Vagina (tissue), 2 donors: ENCODE measurements around the gene TJP1. TPM values are rescaled to one million over a fixed set of nuclear protein-coding genes. Genes with fewer than 3 reads are reported as not detected.
"Not testable (repeated sequence)": the region's sequence is repeated elsewhere in the genome, so short reads cannot be mapped to it uniquely, and the experiment has no call there.

Source experiments
- DNase-seq, 2 donors: peaks; one replicate each; pipeline ENCODE4 v3.0.0-alpha.2; 2017; ENCODE audit errors: extremely low spot score in 2 of 2
- H3K27ac ChIP-seq: fragments of 200-600 bp; sonication (generic); one replicate; pipeline ENCODE4 v1.5.1; 2019
- H3K27me3 ChIP-seq: fragments of 200-600 bp; sonication (generic); one replicate; pipeline ENCODE4 v1.5.1; 2019
- H3K36me3 ChIP-seq, 2 donors: fragments of 200-600 bp; sonication (generic); one replicate each; pipeline ENCODE4 v1.5.1; 2017 to 2019
- H3K4me1 ChIP-seq: fragments of 200-600 bp; sonication (generic); one replicate; pipeline ENCODE4 v1.5.1; 2019
- H3K4me3 ChIP-seq, 2 donors: fragments of 200-600 bp; sonication (generic); 1 replicate in 1 of 2; 2 replicates in 1 of 2; pipeline ENCODE4 v1.5.1; 2016 to 2019
- H3K9me3 ChIP-seq: fragments of 200-600 bp; sonication (generic); one replicate; pipeline ENCODE4 v1.5.1; 2019
- POLR2A ChIP-seq, 2 donors: fragments of 450-650 bp; IDR thresholded peaks; one replicate each; pipeline ENCODE4 v1.6.1; 2017; ENCODE audit warnings: antibody characterized with exemption in 2 of 2, mild to moderate bottlenecking in 2 of 2, moderate library complexity in 2 of 2
- POLR2AphosphoS5 ChIP-seq, 2 donors: sonication (generic); formaldehyde crosslinking; IDR thresholded peaks; one replicate each; pipeline ENCODE4 v1.9.0; 2017; ENCODE audit warnings: antibody characterized with exemption in 2 of 2, mild to moderate bottlenecking in 2 of 2, low read depth in 1 of 2; ENCODE audit not compliant: insufficient read depth in 1 of 2
- intact Hi-C: fragments of 100-400 bp; cut with DNase I; formaldehyde crosslinking; loops from one replicate; pipeline ENCODE4 v1.15.1; 2023
- total RNA-seq: library from RNA; depleted of rRNA; stranded (reverse); fragments of >200 nt; gene quantifications from one replicate; pipeline ENCODE4 v1.2.3, GENCODE V29; 2016
- TF ChIP-seq, protein P1 (sequence below), 3 experiments: fragments of 450-650 bp in 2 of 3; fragments of 200-600 bp in 1 of 3; sonication (generic) in 1 of 3; IDR thresholded peaks; one replicate each; pipeline ENCODE4 v1.5.1; 2017 to 2019; ENCODE audit warnings: antibody characterized with exemption in 3 of 3, mild to moderate bottlenecking in 2 of 3, moderate library complexity in 2 of 3

The TJP1 gene
- total RNA-seq, 1 donor from 2014 or later: 110 TPM

DNA sequence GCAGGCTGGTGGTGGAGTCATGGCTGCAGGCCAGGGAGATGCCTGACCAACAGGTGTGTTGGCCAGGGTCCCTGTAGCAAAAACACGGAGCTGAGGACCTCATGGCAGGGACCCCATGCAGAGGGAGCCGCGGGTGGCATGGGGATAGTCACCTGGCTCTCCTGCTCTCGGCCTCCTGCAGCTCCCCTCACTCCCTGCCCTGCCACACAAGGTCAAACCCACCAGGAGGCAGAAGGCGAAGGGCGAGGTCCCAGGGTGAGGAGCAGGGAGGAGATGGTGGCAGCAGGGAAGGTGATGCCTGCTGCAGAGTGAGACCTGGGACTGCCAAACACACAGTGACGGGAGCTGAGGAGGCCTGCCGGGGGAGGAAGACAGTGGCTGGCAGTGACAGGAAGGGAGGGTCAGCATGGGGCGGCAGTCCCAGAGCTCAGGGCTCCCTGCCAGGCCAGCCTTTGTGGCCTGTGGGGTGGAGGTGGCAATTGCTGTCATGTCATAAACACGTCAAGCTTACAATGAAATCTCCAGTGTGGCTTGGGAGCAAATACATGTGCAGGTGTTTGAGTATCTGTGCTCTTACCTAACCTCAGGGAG is 144.3 kb downstream of the TJP1 start:
- Histone ChIP-seq H3K9me3 (no peaks in the 10 kb centered on the region), H3K36me3 (no peaks in the 10 kb centered on the region), H3K27me3 (no peaks in the 10 kb centered on the region), H3K4me3 (no peak overlapping the region), H3K27ac (no peak overlapping the region), H3K4me1 (peaks cover 20% of the 10 kb centered on the region)
- DNase-seq: peak in 1 of 2 donors; percentile 79
- intact Hi-C loops: no loop called here
- TF ChIP-seq POLR2AphosphoS5 (IDR thresholded peaks at IDR 0.05; ENCODE audit: insufficient read depth in 1 of 2, low read depth in 1 of 2): no peak
- TF ChIP-seq, protein P1, sequence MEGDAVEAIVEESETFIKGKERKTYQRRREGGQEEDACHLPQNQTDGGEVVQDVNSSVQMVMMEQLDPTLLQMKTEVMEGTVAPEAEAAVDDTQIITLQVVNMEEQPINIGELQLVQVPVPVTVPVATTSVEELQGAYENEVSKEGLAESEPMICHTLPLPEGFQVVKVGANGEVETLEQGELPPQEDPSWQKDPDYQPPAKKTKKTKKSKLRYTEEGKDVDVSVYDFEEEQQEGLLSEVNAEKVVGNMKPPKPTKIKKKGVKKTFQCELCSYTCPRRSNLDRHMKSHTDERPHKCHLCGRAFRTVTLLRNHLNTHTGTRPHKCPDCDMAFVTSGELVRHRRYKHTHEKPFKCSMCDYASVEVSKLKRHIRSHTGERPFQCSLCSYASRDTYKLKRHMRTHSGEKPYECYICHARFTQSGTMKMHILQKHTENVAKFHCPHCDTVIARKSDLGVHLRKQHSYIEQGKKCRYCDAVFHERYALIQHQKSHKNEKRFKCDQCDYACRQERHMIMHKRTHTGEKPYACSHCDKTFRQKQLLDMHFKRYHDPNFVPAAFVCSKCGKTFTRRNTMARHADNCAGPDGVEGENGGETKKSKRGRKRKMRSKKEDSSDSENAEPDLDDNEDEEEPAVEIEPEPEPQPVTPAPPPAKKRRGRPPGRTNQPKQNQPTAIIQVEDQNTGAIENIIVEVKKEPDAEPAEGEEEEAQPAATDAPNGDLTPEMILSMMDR (IDR thresholded peaks at IDR 0.05): no peak
- TF ChIP-seq POLR2A (IDR thresholded peaks at IDR 0.05): no peak

DNA sequence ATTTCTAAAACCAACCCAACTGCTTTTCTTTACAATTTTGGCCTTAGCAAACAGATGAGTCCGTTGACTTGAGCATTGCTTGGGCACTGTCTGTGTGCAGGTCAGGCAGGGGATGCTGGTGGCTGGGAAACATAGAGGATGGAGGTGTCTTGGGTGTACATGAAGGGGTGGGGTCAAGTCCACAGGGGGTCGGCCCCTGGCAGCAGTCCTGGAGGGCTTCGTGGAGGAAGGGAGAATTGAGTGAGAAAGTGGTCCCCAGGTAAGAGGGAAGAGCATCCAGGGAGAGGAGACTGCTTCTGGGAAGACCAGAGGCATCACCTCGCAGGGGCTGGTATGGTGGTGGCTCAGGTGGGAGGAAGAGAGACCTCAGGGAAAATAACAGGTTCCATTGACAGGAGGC is 144.8 kb downstream of the TJP1 start:
- H3K27me3 ChIP-seq: no peaks in the 10 kb centered on the region
- peaks cover 20% of the 10 kb centered on the region for H3K4me1 ChIP-seq
- peak; percentile 82 to 90 for DNase-seq
- H3K27ac ChIP-seq: no peak overlapping the region
- H3K36me3 ChIP-seq: no peaks in the 10 kb centered on the region
- H3K9me3 ChIP-seq: no peaks in the 10 kb centered on the region
- H3K4me3 ChIP-seq: no peak overlapping the region
- intact Hi-C loops: no loop called here
- no peak for TF ChIP-seq POLR2A (IDR thresholded peaks at IDR 0.05)
- TF ChIP-seq, protein P1 (IDR thresholded peaks at IDR 0.05): no peak
- TF ChIP-seq POLR2AphosphoS5 (IDR thresholded peaks at IDR 0.05; ENCODE audit: insufficient read depth in 1 of 2, low read depth in 1 of 2): no peak

DNA sequence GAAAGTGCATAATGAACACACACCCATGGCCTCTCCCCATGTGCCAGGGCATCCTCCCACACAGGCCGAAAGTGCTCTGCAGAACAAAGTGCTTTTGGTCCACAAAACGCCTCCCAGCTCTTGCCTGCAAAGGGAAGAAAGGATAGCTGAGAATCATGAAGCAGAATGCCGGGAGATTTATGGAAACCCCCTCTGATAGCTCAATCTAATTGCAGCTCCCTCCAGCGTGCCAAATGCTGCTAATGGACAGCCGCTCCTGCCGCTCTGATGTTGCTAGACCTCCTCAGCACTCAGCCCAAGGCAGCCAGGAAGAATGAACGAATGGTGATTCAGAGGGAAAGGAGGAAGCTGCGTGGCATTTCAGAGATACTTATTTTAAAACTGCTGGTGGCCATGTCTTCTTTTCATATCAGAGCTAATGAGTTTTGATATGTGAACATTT is 145.3 kb downstream of the TJP1 start:
- Histone ChIP-seq H3K36me3 (no peaks in the 10 kb centered on the region), H3K4me1 (peaks cover 20% of the 10 kb centered on the region), H3K27ac (no peak overlapping the region), H3K4me3 (no peak overlapping the region), H3K27me3 (no peaks in the 10 kb centered on the region), H3K9me3 (no peaks in the 10 kb centered on the region)
- no peak for TF ChIP-seq POLR2AphosphoS5 (IDR thresholded peaks at IDR 0.05; ENCODE audit: insufficient read depth in 1 of 2, low read depth in 1 of 2)
- TF ChIP-seq, protein P1 (IDR thresholded peaks at IDR 0.05): no peak
- DNase-seq: peak in 1 of 2 donors; percentile 85
- intact Hi-C loops: no loop called here

DNA sequence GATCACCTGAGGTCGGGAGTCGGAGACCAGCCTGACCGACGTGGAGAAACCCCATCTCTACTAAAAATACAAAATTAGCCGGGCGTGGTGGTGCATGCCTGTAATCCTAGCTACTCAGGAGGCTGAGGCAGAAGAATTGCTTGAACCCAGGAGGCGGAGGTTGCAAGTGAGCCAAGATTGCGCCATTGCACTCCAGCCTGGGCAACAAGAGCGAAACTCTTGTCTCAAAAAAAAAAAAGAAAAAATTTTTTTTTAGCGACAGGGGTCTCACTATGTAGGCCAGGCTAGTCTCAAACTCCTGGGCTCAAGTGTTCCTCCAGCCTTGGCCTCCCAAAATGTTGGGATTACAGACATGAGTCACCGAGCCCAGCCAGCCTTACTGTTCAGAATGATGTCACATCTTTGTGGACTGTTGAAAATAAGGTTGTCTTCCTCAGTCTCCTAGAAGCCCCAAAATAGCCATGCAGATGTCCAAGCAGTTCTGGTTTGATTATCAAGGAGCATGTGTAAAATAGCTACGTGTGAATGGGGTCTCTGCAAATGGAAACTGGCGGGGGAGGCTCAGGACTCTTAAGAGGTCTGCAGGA is 145.8 kb downstream of the TJP1 start:
- DNase-seq: peak; percentile 42 to 43
- intact Hi-C loops: not testable (repeated sequence)
- peaks cover 20% of the 10 kb centered on the region for H3K4me1 ChIP-seq

DNA sequence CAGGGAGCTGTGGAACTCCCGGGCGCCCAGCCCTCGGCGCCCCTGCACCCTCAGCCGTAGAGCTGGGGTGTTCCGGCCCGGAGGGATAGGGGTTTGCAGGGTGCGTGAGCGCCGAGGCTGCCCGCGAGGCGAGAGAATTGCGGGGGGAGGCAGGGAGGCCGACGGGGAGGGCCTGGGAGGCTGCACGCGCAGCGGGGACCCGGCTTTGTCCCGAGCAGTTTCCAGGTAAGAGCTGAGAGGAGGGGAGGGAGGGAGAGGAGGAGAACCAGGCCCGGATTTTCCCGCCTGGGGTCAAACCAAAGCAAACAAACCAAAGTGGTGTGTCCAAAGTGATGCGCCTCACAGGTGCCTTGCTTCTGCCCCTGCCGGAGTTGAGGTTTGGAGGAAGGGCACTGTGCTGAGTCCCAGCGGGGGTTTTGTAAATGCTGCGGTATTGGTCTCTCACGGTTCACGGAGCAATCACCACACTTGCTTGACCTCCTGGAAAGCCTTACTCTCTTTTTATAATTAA is 146.4 kb downstream of the TJP1 start:
- Histone ChIP-seq H3K4me1 (peaks cover 20% of the 10 kb centered on the region), H3K36me3 (no peaks in the 10 kb centered on the region), H3K27ac (no peak overlapping the region), H3K4me3 (no peak overlapping the region), H3K9me3 (no peaks in the 10 kb centered on the region), H3K27me3 (no peaks in the 10 kb centered on the region)
- peak; percentile 31 to 77 for DNase-seq
- TF ChIP-seq, protein P1 (IDR thresholded peaks at IDR 0.05): no peak
- TF ChIP-seq POLR2A (IDR thresholded peaks at IDR 0.05) (no peak), POLR2AphosphoS5 (IDR thresholded peaks at IDR 0.05; ENCODE audit: insufficient read depth in 1 of 2, low read depth in 1 of 2) (no peak)
- intact Hi-C loops: no loop called here

More for the DNA sequence above, 145.8 kb downstream of the TJP1 start:
- not testable (repeated sequence) for H3K36me3 ChIP-seq, H3K9me3 ChIP-seq, H3K27me3 ChIP-seq, H3K4me3 ChIP-seq, H3K27ac ChIP-seq
